ENCODE results near the gene PHKA1. TPM values are rescaled to one million over a fixed set of nuclear protein-coding genes. Genes with fewer than 3 reads are reported as not detected.

The PHKA1 gene
- total RNA-seq, 1 experiment from 2014 or later = 17.2 TPM

DNA sequence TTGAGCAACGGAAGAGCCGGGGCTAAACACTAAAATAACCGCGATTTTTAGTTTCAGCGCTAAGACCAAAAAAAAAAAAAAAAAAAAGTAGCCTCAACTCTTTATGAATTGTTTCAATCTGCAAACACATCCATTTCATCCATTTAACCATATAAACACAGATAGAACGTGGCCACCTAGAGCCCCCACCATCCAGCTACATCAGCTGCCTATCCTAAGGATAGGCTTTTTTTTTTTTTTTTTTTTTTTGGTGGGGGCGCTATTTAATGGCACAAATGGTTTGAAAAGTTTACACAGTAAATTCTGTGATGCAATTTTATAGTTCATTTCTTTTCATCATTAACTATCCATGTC lies 141.0 kb downstream of the PHKA1 start:
- intact Hi-C loops (cut with micrococcal nuclease; ENCODE audit: unreplicated experiment) = loop anchor here (10.0 kb wide), 1 partner anchor 62 kb away; no protein-coding TSS in a partner anchor
- no peak for DNase-seq
- H3K4me1 ChIP-seq (replicated peaks; ENCODE audit: insufficient read depth) = no peaks in the 10 kb centered on the region
- no peaks in the 10 kb centered on the region for H3K9me2 ChIP-seq (ENCODE audit: insufficient read depth)
- peak overlapping the region; percentile 84 for H3K4me3 ChIP-seq
- TF ChIP-seq, protein P1, sequence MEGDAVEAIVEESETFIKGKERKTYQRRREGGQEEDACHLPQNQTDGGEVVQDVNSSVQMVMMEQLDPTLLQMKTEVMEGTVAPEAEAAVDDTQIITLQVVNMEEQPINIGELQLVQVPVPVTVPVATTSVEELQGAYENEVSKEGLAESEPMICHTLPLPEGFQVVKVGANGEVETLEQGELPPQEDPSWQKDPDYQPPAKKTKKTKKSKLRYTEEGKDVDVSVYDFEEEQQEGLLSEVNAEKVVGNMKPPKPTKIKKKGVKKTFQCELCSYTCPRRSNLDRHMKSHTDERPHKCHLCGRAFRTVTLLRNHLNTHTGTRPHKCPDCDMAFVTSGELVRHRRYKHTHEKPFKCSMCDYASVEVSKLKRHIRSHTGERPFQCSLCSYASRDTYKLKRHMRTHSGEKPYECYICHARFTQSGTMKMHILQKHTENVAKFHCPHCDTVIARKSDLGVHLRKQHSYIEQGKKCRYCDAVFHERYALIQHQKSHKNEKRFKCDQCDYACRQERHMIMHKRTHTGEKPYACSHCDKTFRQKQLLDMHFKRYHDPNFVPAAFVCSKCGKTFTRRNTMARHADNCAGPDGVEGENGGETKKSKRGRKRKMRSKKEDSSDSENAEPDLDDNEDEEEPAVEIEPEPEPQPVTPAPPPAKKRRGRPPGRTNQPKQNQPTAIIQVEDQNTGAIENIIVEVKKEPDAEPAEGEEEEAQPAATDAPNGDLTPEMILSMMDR (conservative IDR thresholded peaks at IDR 0.05) = no peak
- no peak for TF ChIP-seq EZH2 (IDR thresholded peaks at IDR 0.05; ENCODE audit: low read depth)
- H3K9me3 ChIP-seq (ENCODE audit: insufficient read depth, low read depth) = no peaks in the 10 kb centered on the region
- POLR2A ChIA-PET (ENCODE audit: unreplicated experiment) = no interaction called here
- peaks cover 7% of the 10 kb centered on the region; the same call in 1 of the 2 replicates for H3K36me3 ChIP-seq (ENCODE audit: low read depth)
- H3K79me2 ChIP-seq (ENCODE audit: low read depth) = peaks cover 8% of the 10 kb centered on the region
- BruUV-seq (replicated peaks) = no TSS peak
- H3K4me2 ChIP-seq = peak overlapping the region; percentile 90
- no peaks in the 10 kb centered on the region for H3K27me3 ChIP-seq (ENCODE audit: insufficient read depth, low read depth)
- peak overlapping the region; percentile 90 for H2AFZ ChIP-seq
- no peaks in the 10 kb centered on the region for H4K20me1 ChIP-seq (ENCODE audit: insufficient read depth)
- H3K27ac ChIP-seq = 0 out of 2 replicates have a peak overlapping the region, but pooled peaks have one; percentile 48
- 0 out of 2 replicates have a peak, but pooled peaks cover 4% of the 10 kb centered on the region for H3F3A ChIP-seq (ENCODE audit: insufficient read depth, low read depth)
- CTCF ChIA-PET = interaction anchor here (0.6 to 0.7 kb wide), 2 partner anchors 48 to 392 kb away, joined by 3 to 4 read pairs; no protein-coding TSS in a partner anchor

DNA sequence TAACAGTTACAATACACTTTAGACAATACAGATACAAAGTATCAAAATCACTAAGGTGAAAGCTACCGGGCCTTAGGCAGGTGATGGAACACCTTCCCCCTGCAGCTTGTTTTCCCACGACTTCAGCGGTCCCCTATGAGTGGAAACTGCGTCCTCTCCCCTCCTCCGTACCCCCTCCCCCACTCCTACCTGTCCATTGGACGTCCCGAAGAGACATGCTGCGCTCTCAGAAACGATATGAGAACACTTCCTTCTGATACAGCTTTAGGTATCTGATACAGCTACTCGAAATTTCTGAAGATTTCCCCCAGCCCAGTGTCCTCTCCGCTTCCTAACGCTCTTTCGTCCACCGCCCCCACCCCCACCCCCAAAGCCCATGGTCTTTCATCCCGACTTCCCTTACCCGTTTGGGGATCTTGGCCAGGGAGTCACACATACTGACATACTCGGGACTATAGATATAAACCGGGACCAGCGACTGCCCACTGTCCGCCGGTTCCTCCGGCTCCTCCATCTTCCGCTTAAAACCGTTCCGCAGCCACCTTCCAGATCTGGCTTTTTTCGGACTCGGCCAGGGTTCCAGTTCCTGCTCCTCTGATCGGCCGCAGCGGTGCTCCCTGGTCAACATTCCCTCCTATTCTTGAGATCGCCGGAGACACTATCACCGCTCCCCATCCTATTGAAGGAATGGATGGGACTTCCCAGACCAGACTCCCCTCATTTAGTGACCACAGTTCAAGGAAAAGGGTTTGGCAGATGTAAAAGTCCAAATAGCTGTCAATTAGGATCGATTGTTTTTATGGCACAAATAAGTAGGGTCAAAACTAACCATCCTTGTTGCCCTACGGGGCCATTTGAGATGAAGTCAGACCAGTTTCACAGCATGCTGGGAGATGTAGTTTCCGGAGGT lies 141.6 kb downstream of the PHKA1 start, which contains the start of gene HDAC8:
HDAC8 (minus strand) TSS at position 596 of the 910 bp plus-strand sequence; CDS start at position 514, 82 bp downstream.
- peak; percentile 54 to 66 for DNase-seq
- H4K20me1 ChIP-seq (ENCODE audit: insufficient read depth) = no peaks in the 10 kb centered on the region
- no peaks in the 10 kb centered on the region for H3K27me3 ChIP-seq (ENCODE audit: insufficient read depth, low read depth)
- H3K9me3 ChIP-seq (ENCODE audit: insufficient read depth, low read depth) = no peaks in the 10 kb centered on the region
- H3K27ac ChIP-seq = peak within 1 kb of the TSS; percentile 48
- no peaks in the 10 kb centered on the region for H3K4me1 ChIP-seq (replicated peaks; ENCODE audit: insufficient read depth)
- peak within 1 kb of the TSS; percentile 90 for H3K4me2 ChIP-seq
- CTCF ChIA-PET = interaction anchor here (0.6 to 0.7 kb wide), 2 partner anchors 48 to 392 kb away, joined by 3 to 4 read pairs; no protein-coding TSS in a partner anchor
- no peak for TF ChIP-seq EZH2 (IDR thresholded peaks at IDR 0.05; ENCODE audit: low read depth)
- TF ChIP-seq, protein P1 (conservative IDR thresholded peaks at IDR 0.05) = no peak
- peak within 1 kb of the TSS; percentile 84 for H3K4me3 ChIP-seq
- no TSS peak for BruUV-seq (replicated peaks)
- POLR2A ChIA-PET (ENCODE audit: unreplicated experiment) = no interaction called here
- intact Hi-C loops (cut with micrococcal nuclease; ENCODE audit: unreplicated experiment) = loop anchor here (10.0 kb wide), 1 partner anchor 62 kb away; no protein-coding TSS in a partner anchor
- H3K36me3 ChIP-seq (ENCODE audit: low read depth) = peaks cover 8% of the 10 kb centered on the region
- H3K79me2 ChIP-seq (ENCODE audit: low read depth) = peaks cover 8% of the 10 kb centered on the region
- peak within 1 kb of the TSS; percentile 90 for H2AFZ ChIP-seq
- 0 out of 2 replicates have a peak, but pooled peaks cover 4% of the 10 kb centered on the region for H3F3A ChIP-seq (ENCODE audit: insufficient read depth, low read depth)
- H3K9me2 ChIP-seq (ENCODE audit: insufficient read depth) = no peaks in the 10 kb centered on the region

DNA sequence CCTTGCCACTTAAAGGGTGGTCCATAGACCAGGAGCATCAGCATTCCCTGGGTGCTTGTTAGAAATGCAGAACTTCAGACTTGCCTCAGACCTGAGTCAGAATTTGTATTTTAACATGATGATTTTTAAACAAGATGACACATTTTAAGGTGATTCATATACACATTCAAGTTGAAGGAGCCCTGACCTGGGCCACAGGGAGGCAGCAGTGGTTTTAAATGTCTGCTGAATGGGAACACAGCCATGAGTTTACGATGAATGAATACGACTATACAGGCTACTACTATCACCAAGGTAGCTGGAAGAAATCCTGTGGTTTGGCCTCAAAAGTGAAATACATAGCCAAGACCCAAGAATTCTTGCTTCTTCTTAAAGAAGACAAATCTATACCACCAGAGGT lies 144.3 kb downstream of the PHKA1 start:
- H3K27ac ChIP-seq = no peak overlapping the region
- H3K79me2 ChIP-seq (ENCODE audit: low read depth) = peaks cover 8% of the 10 kb centered on the region
- H3K4me2 ChIP-seq = no peak overlapping the region
- peaks cover 8% of the 10 kb centered on the region for H3K36me3 ChIP-seq (ENCODE audit: low read depth)
- no peak overlapping the region for H3K4me3 ChIP-seq
- no peaks in the 10 kb centered on the region for H3K9me3 ChIP-seq (ENCODE audit: insufficient read depth, low read depth)
- DNase-seq = no peak
- BruUV-seq (replicated peaks) = no TSS peak
- 0 out of 2 replicates have a peak, but pooled peaks cover 4% of the 10 kb centered on the region for H3F3A ChIP-seq (ENCODE audit: insufficient read depth, low read depth)
- TF ChIP-seq, protein P1 (conservative IDR thresholded peaks at IDR 0.05) = no peak
- TF ChIP-seq EZH2 (IDR thresholded peaks at IDR 0.05; ENCODE audit: low read depth) = no peak
- POLR2A ChIA-PET (ENCODE audit: unreplicated experiment) = no interaction called here
- no peaks in the 10 kb centered on the region for H3K4me1 ChIP-seq (replicated peaks; ENCODE audit: insufficient read depth)
- H3K9me2 ChIP-seq (ENCODE audit: insufficient read depth) = no peaks in the 10 kb centered on the region
- CTCF ChIA-PET = no interaction called here
- intact Hi-C loops (cut with micrococcal nuclease; ENCODE audit: unreplicated experiment) = loop anchor here (10.0 kb wide), 1 partner anchor 65 kb away; no protein-coding TSS in a partner anchor
- no peaks in the 10 kb centered on the region for H3K27me3 ChIP-seq (ENCODE audit: insufficient read depth, low read depth)
- H2AFZ ChIP-seq = no peak overlapping the region
- H4K20me1 ChIP-seq (ENCODE audit: insufficient read depth) = no peaks in the 10 kb centered on the region
